MM.1S (cell line): ENCODE data around the gene SLC24A3.

Source experiments
- CTCF ChIP-seq: fragments of 300-600 bp; sonication (generic); IDR thresholded peaks from 2 replicates; pipeline ENCODE4 v1.5.1; 2016; ENCODE audit warnings: antibody characterized with exemption, low read length, mixed read lengths
- EZH2 ChIP-seq: fragments of 300-600 bp; sonication (generic); optimal IDR thresholded peaks from 2 replicates; pipeline ENCODE3; 2017; ENCODE audit warnings: low read depth, mild to moderate bottlenecking, antibody characterized with exemption, low read length, mixed read lengths
- EZH2phosphoT487 ChIP-seq: fragments of 300-600 bp; sonication (generic); IDR thresholded peaks from 2 replicates; pipeline ENCODE4 v1.6.1; 2018; ENCODE audit warnings: antibody characterized with exemption, low read length

DNA sequence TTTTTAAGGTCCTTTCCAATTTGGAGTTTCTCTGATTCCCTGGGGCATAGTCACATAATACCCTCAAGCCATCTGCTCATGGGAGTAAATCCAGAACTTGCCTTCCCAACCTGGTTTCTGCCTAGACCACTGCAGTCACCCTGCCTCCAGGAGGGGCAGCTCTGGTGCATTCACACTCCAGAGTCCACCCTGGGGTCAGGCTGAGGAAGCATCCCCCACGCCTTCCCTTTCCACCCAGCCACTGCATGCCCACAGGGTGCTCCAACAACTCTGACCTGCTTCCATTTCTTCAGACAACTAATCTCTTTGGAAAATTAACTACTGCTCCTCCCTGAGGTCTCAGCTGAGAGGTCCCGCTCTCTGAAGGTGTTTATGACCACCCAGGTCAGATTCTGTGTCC is 334.2 kb downstream of the SLC24A3 start:
- TF ChIP-seq CTCF (no peak), EZH2 (no peak), EZH2phosphoT487 (no peak)
